KBM-7 (cell line): Measurements from ENCODE around the gene MFAP4.
A peak's percentile ranks its signal among the peaks of the same experiment; 100 is the strongest.

Experiments used
- DNase-seq: peaks from one replicate; pipeline ENCODE4 v3.0.0-alpha.2; 2015
- in situ Hi-C: fragments of 300-500 bp; cut with MboI; formaldehyde crosslinking; loops from 2 replicates; pipeline ENCODE4 v1.14.3; 2020; ENCODE audit warnings: low sequenced_read_pairs, low pct_unique_long_range_greater_than_20kb, mixed read lengths

Gene MFAP4

DNA sequence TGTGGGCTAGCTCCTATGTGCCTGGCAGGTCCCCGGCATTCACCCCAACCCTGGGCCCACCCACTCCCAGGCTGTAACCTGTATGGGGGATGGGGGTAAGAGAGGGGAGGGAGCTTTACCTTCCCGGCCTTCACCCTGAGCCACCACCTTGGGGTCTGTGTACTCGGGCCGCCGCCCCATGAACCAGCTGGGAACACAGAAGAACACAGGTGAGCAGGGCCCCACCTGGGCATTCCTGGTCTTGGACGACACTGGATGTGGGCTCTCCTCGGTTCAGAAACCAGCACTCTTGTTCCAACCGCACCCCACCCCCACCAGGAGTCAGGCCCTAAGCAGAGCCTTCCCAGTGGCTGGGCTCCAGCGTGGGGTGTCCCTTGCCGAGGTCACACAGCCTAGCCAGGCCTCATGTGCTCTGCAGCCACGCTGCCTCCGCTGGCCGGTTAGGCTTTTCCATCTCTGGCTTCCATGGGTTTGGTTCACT lies 43.3 kb downstream of the MFAP4 start:
- DNase-seq, result no peak
- in situ Hi-C loops, result no loop called here

DNA sequence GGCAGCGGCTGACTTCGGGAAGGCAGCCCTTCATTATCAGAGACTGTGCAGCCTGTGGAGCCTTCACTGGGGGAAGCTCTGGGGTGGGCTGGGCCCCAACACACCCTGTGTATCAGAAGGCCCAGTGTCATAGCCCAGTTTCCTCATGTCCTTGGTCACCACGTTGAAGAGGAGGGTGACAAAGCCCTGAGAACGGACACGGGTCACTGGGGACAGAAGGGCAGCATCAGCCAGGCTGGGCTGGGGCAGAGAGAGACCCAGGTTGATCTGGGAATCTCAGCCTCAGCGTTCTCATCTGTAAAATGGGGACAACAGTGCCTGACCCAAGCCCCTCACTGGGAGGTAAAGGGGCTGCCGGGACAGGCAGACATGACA lies 43.7 kb downstream of the MFAP4 start:
- in situ Hi-C loops, result no loop called here
- no peak for DNase-seq

DNA sequence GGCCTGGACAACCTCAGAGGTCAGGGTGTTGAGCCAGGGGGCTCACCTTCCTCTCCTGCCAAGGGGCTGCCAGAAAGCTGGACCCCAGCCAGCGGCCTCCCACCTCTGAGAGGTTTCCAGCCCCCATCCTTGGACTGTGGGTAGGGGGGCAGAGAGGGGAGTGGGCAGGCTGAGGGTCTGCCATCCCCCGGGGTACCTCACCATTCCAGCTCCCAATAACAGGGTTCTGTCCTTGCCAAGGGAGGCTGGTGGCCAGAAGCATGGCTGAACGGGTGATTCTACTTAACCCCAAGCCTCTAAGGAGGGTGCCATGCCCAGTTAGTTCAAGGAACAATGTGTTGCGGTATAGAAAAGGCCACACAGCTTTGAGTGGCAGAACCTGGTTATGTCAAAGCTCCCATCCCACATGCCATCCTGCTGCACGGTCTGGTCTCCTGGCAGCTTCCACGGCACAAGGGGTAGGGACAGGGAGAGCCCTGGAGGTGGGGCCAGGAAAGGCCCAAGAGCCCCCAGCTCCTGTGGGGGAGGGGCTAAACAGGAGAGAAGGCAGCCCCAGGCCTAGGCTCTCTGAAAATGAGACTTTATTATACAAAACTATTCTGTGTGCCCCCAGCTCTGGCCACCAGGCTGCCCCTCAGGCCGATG lies 44.3 kb downstream of the MFAP4 start:
- in situ Hi-C loops, result no loop called here
- no peak for DNase-seq

DNA sequence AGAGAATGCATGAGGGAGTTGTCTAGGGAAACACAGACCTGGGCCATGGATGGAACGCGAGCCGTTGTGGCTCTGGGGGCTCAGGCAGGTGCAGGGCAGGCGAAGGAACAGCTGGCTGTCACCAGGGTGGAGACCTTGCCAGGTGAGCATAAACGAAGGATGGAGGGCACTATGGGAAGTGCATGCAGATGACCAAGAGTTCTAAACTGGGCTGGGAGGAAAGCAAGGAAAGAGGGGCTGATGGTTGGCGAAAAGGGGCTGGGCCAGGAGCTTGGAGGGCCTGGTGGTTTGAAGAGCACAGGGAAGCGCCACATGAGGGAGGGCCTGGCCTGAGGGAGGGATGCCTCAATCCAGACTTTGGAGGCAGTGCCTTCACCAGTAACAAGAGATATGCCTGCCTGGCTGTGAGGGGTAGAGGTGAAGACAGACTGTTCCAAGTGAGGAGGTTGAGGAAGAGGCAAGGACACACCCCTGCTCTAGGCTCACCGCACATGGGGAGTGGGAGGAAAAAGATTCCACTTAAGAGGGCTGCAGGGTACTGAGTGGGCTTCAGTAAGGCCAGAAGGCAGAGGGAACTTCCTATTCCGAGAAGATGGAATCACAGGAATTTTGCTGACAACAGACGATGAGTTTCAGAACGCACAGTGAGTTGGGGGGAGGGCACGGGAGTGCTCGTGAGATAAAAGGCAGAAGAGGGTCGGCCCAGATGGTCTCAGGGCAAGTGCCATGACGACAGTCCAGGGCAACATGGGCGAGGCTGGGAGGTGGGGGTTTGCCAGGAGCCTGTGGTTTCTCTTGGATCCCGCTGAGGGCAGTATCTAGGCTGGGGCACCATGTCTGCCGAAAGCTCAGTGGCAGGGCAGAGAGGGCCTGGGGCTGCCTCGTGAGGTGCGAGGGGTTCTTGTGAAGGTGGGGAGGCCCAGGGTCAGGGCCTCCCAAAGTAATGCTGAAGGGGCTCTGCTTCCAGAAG lies 45.1 kb downstream of the MFAP4 start:
- DNase-seq, result no peak
- in situ Hi-C loops, result no loop called here

DNA sequence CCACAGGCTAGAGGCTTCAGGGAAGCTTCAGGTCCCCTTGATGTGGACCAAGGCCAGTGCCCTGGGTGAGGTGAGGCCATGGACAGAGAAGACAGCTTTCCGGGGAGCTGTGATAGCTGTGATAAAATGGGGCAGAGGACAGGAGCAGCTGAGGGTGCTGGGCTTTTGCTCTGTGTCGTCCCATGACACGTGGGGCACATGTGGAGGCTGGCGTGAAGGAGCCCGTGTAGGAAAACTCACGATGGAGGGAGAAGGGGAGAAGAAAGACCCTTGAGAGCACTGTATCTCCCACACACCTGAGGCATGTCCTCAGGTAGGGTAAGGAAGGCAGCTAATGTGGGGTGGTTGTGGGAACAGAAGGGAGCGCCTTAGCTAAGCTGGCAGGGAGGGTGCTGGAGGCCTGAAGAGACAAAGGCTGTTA lies 45.8 kb downstream of the MFAP4 start:
- in situ Hi-C loops, result no loop called here
- DNase-seq, result no peak

DNA sequence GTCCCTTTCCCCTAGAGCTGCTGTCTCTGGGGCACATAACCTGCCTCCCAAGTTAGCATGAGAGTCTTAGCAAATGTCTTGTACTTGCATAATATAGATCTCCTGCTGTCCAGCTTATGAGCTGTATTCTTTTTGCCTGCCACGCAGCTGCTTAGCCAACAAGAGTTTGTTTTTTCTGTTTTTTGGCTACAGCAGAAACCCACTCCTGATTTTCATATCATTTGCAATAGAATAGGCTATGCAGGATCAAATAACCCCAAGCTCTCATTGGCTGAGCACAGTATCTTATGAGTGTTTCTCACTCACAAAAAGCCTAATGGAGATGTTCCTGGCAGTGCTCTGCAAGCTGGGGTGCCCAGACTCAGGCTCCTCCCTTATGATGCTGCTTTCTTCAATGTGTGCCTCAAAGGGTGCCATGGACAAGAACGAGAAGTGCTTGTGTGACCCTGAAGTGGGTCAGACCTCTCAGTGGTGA lies 47.6 kb downstream of the MFAP4 start:
- no peak for DNase-seq
- in situ Hi-C loops, result no loop called here

DNA sequence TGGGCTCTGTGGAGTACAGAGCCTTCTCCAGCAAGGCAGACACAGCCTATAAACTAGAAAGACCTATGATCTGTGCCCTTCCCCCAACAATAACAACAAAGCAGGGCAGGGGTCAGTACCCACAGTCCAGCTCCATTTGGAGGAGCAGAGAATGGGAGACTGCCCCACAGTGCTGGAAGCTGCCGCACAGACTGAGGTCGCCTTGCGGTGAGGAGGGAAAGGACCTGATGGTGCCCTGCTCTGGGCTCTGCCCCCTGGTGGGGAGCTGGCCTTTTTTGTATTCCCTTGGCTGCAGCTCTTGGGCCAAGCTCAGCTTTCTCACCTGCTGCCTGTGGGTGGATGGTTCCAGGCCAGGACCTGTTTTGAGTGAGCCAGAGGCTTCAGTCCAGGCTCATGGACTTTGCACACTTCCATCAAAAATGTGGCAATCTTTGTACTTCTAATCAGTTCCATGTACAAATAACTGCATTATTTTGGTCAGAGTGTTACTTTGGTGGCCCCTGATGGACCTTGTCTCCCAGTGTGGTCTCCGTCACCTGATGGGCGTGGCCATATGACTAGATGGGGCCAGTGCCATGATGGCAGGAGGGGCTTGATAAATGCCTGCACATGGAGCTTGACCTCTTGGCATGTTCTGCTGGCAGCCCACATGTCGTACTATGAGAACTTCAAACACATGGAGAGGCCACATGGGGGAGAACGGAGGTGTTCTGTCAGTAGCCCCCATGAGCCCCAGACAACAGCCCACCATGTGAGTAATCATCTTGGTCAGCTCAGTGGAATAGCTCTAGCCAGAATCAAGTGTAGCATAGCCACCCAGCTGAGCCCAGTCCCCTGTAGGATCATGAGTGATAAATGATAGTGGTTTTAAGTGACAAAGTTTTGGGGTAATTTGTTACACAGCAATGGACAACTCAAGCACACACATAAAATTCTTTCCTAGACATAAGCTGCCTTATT lies 48.7 kb downstream of the MFAP4 start:
- in situ Hi-C loops, result no loop called here
- DNase-seq, result peak; percentile 78

DNA sequence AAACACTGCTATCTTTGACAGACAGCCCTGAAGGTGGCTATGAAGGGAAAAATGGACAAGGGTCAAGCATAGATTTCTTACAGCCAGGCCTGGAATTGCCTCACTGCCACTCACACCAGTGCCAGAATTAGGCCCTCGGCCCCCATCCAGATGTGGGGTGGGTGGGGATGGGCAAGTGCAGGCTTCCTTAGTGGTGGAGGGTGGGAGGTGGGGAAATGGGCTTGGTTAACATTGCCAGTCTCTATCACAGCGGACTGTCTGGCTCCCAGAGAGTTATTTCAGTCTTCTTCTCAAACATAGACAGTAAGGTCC lies 49.3 kb downstream of the MFAP4 start:
- DNase-seq, result no peak
- in situ Hi-C loops, result no loop called here

DNA sequence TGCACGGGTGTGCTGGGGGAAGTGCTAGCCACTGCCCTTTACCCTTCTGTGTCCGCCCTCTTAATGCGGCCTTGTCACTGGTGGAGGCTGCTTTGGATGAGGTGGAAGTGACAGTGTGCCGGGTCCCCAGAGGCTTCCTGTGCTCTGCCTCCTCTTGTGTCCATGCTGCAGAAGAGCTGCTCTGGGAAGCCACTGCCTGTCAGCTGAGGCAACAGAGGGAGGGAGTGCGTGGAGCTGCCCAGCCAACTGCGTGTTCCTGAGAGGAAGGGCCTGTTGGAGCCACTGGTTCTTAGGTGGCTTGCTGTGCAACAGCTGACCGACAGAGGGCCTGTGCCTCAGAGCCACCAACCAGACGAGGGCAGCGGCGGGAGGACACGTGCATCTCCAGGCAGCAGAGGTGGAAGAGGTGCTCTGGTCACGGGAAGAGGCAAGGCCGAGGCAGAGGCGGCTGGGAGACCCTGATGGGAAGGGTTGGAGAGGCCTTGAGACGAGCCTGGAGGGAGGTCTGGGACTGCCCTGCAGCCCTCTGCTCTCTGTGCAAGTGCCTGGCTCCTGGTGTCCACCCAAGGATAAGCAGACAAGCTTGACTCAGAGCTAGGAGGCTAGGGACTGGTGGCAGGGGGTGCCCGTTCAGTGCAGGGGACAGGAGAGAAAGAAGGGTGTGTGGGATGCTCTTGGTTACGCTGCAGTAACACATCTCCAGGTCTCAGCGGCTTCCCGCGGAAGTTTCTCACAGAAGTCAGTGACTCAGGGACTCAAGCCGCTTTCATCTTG lies 49.9 kb downstream of the MFAP4 start:
- in situ Hi-C loops, result no loop called here
- no peak for DNase-seq

DNA sequence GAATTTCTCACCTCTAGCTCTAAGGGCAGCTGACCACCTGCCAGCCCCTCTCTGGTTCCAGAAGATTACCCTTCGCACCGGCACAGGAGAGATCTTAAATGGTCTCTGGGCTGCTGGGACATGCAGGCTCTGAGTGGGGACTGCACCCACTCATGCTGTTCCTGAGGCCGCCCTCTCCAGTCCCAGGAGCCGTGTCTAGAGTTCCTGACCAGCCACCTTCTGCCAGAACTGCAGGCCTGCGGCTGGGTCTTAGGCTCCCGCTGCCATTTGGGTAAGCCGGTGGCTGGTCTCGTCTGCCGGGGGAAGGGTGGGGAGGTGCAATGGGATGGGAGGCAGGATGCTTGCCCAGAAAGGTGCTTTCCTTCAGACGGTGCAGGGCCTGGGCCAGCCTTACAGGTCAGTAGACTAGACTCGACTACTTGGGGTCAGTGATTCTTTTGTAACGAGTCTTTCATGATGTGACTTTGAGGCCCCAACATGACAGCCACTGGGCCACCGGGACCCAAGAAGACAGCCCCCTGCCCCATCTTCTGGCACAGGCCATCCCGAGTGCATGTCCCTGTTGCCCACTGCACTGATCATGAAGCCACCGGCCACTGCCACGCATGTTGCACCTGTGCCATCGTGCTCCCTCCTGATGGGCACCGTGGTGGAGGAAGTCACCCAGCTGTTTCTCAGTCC lies 50.9 kb downstream of the MFAP4 start:
- no peak for DNase-seq
- in situ Hi-C loops, result no loop called here

DNA sequence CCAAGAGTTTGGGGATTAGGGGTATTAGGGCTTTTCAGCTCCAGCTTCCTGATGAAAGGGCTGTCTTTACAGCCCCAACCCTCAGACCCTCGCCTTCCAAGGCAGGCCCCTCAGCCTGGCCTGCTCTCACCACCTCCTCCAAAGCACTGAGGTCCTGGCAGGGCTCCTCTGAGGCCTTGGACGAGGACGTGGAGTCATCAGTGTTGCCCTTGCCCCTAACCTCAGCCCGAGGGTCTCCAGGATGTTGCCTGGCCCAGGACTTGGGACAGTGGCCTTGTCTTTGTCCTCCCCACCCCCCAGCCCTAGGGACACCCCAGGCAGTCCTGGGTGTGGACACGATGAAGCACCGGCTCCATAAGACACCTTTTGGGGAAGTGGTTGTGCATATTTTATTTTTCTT lies 52.7 kb downstream of the MFAP4 start:
- in situ Hi-C loops, result no loop called here
- DNase-seq, result no peak

DNA sequence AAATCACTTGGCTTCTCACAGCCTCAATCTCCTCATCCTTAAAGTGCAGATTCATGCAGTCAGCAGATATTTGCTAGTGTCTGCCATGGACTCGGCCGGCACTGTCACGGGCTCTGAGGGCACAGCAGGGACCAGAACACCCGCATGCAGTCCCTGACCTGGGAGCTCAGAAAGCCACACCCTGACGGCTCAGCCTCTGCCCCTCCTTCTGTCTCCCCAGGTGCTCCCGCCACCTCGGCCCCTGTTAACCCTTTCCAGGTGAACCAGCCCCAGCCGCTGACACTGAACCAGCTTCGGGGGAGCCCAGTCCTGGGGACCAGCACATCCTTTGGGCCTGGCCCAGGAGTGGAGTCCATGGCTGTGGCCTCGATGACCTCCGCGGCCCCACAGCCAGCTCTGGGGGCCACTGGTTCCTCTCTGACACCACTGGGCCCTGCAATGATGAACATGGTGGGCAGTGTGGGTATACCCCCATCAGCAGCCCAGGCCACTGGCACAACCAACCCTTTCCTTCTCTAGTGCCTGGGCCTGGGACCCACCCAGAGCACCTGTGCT lies 53.2 kb downstream of the MFAP4 start:
- in situ Hi-C loops, result no loop called here
- no peak for DNase-seq
